Tibial artery (tissue), 4 donors: ENCODE results near the gene SLC25A29.

Source experiments
- DNase-seq, 2 donors: peaks; one replicate each; pipeline ENCODE4 v3.0.0-alpha.2; 2019
- H3K27ac ChIP-seq, 2 donors: fragments of 200-600 bp; sonication (generic) in 1 of 2; 1 replicate in 1 of 2; 2 replicates in 1 of 2; pipeline ENCODE4 v1.5.1; 2018 to 2019; ENCODE audit warnings: mild to moderate bottlenecking in 1 of 2
- H3K27me3 ChIP-seq, 2 donors: fragments of 200-600 bp; sonication (generic) in 1 of 2; one replicate each; pipeline versions ENCODE4 v1.5.1 to v1.6.0; 2016 to 2019
- H3K36me3 ChIP-seq, 3 donors: fragments of 200-600 bp; sonication (generic) in 2 of 3; one replicate each; pipeline ENCODE4 v1.5.1; 2016 to 2019; ENCODE audit warnings: mild to moderate bottlenecking in 2 of 3
- H3K4me1 ChIP-seq, 4 donors: fragments of 200-600 bp; sonication (generic) in 2 of 4; 1 replicate in 3 of 4; 2 replicates in 1 of 4; pipeline ENCODE4 v1.5.1; 2016 to 2019
- H3K4me3 ChIP-seq, 2 donors: fragments of 200-600 bp; sonication (generic) in 1 of 2; 1 replicate in 1 of 2; 2 replicates in 1 of 2; pipeline ENCODE4 v1.5.1; 2018 to 2019; ENCODE audit warnings: mild to moderate bottlenecking in 2 of 2
- H3K9me3 ChIP-seq, 3 donors: fragments of 200-600 bp; sonication (generic) in 1 of 3; one replicate each; pipeline ENCODE4 v1.5.1; 2016 to 2019
- CTCF ChIP-seq, 2 experiments: fragments of 200-600 bp in 1 of 2; fragments of 450-650 bp in 1 of 2; IDR thresholded peaks; one replicate each; pipeline ENCODE4 v1.5.1; 2017 to 2019; ENCODE audit warnings: antibody characterized with exemption in 2 of 2, mild to moderate bottlenecking in 1 of 2, moderate library complexity in 1 of 2
- intact Hi-C: fragments of 100-400 bp; cut with DNase I; formaldehyde crosslinking; loops from one replicate; pipeline ENCODE4 v1.15.0; 2023; ENCODE audit warnings: low total_unique reads

SLC25A29 gene

GRCh38 chr14:100323942-100324307 lies 17.7 kb upstream of the SLC25A29 start:
- Histone ChIP-seq H3K27me3 (no peaks in the 10 kb centered on the region), H3K4me1 (no peaks in the 10 kb centered on the region), H3K9me3 (no peaks in the 10 kb centered on the region), H3K36me3 (no peaks in the 10 kb centered on the region), H3K4me3 (no peak overlapping the region), H3K27ac (no peak overlapping the region)
- intact Hi-C loops: no loop called here
- no peak for DNase-seq
- no peak for TF ChIP-seq CTCF (IDR thresholded peaks at IDR 0.05)

- no peak for TF ChIP-seq CTCF (IDR thresholded peaks at IDR 0.05)
- Histone ChIP-seq H3K27me3 (no peaks in the 10 kb centered on the region), H3K9me3 (no peaks in the 10 kb centered on the region), H3K36me3 (no peaks in the 10 kb centered on the region), H3K4me3 (no peak within 1 kb of the TSS), H3K27ac (no peak within 1 kb of the TSS), H3K4me1 (peaks cover 0 to 4% (median 2%) of the 10 kb centered on the region in 4 donors)
- no peak for DNase-seq
- intact Hi-C loops: no loop called here
These were observed 17.1 kb upstream of the SLC25A29 start, which contains the start of gene SLC25A47 for GRCh38 chr14:100323121-100323941. Gene SLC25A47, plus strand, starts transcription at chr14:100323339. Its CDS starts 76 bp downstream, at chr14:100323415.

GRCh38 chr14:100322138-100322957 lies 16.1 kb upstream of the SLC25A29 start:
- H3K27ac ChIP-seq: no peak overlapping the region
- DNase-seq: no peak

GRCh38 chr14:100321473-100322137 lies 15.4 kb upstream of the SLC25A29 start:
- no peak for DNase-seq
- TF ChIP-seq CTCF (IDR thresholded peaks at IDR 0.05): no peak
- no peaks in the 10 kb centered on the region for H3K27me3 ChIP-seq
- intact Hi-C loops: no loop called here
- H3K4me1 ChIP-seq: peaks cover 0 to 8% (median 5%) of the 10 kb centered on the region in 4 donors
- H3K9me3 ChIP-seq: no peaks in the 10 kb centered on the region
- H3K36me3 ChIP-seq: no peaks in the 10 kb centered on the region
- H3K27ac ChIP-seq: no peak overlapping the region
- no peak overlapping the region for H3K4me3 ChIP-seq

More at GRCh38 chr14:100322138-100322957, 16.1 kb upstream of the SLC25A29 start:
- Histone ChIP-seq H3K27me3 (no peaks in the 10 kb centered on the region), H3K4me3 (no peak overlapping the region), H3K9me3 (no peaks in the 10 kb centered on the region), H3K36me3 (no peaks in the 10 kb centered on the region), H3K4me1 (peaks cover 0 to 8% (median 5%) of the 10 kb centered on the region in 4 donors)
- intact Hi-C loops: no loop called here
- TF ChIP-seq CTCF (IDR thresholded peaks at IDR 0.05): no peak

- no peaks in the 10 kb centered on the region for H3K9me3 ChIP-seq
- no peak for TF ChIP-seq CTCF (IDR thresholded peaks at IDR 0.05)
These were observed 14.1 kb upstream of the SLC25A29 start for GRCh38 chr14:100320157-100320856.

More at GRCh38 chr14:100320157-100320856, 14.1 kb upstream of the SLC25A29 start:
- H3K27me3 ChIP-seq: no peaks in the 10 kb centered on the region
- H3K4me3 ChIP-seq: no peak overlapping the region
- H3K36me3 ChIP-seq: no peaks in the 10 kb centered on the region
- no peak for DNase-seq
- no peak overlapping the region for H3K27ac ChIP-seq
- peaks cover 0 to 8% (median 5%) of the 10 kb centered on the region in 4 donors for H3K4me1 ChIP-seq
- intact Hi-C loops: no loop called here
